Peyer's patch (tissue), 4 donors: ENCODE results near the gene LIPC.

Experiments used
- CTCF ChIP-seq, 6 experiments: fragments of 450-650 bp in 4 of 6; fragments of 200-600 bp in 2 of 6; sonication (generic) in 1 of 6; IDR thresholded peaks; one replicate each; pipeline ENCODE4 v1.5.1; 2017 to 2019; ENCODE audit warnings: antibody characterized with exemption in 6 of 6, mild to moderate bottlenecking in 3 of 6, moderate library complexity in 1 of 6
- POLR2A ChIP-seq, 2 donors: fragments of 450-650 bp; IDR thresholded peaks; one replicate each; pipeline ENCODE4 v1.5.1; 2017; ENCODE audit warnings: antibody characterized with exemption in 2 of 2, mild to moderate bottlenecking in 2 of 2, moderate library complexity in 2 of 2

DNA sequence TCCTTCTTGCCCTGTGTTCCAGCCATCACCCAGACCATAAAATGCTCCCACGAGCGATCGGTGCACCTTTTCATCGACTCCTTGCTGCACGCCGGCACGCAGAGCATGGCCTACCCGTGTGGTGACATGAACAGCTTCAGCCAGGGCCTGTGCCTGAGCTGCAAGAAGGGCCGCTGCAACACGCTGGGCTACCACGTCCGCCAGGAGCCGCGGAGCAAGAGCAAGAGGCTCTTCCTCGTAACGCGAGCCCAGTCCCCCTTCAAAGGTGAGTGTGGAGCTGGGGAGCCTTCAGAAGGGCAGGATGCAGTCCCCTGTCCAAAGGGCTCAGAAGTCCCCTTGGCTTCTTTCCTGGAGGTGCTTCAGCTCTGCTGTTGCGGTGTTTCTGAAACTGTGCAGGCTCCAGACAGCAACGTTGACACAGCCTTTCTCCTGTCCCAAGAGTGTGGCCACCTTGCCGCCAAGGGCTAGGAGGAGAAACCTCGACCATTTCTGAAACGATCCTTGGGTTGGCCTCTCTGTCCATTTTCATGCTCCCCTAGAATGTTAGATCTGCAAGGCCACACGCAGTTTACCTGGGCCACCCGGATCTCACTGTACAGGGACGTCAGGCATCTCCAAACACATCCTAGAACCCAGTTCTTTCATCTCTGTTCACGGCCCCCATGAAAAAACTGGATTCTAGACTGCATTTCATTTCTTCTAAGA lies 116.7 kb downstream of the LIPC start:
- TF ChIP-seq CTCF (IDR thresholded peaks at IDR 0.05) (no peak), POLR2A (IDR thresholded peaks at IDR 0.05) (no peak)
